Cardiac septum (tissue), 1 donor: ENCODE data around the gene TAC1. TPM values are rescaled to one million over a fixed set of nuclear protein-coding genes. Genes with fewer than 3 reads are reported as not detected.

Experiments
- total RNA-seq: library from RNA; stranded (reverse); fragmentation: NEBNext Ultra II Directional; extraction: Animal tissue kit (Norgen Biotek cat#: 25700); gene quantifications from one replicate; pipeline ENCODE4 v1.2.1, GENCODE V29; 2021
- donor health status: DM: no; HTN: no; CAD: no.

Gene TAC1
- total RNA-seq, 1 donor from 2014 or later: not detected

Other genes with a start within 250 kb of the TAC1 start
- 14.3 TPM for gene ASNS, start 140.3 kb downstream of the TAC1 start, total RNA-seq